Epidermal melanocyte (primary cell): ENCODE results near the gene PTPRE.

Source experiments
- DNase-seq: peaks from one replicate; pipeline ENCODE4 v3.0.0; 2011; ENCODE audit warnings: low spot score; ENCODE audit not compliant: insufficient read length

Gene PTPRE

GRCh38 chr10:128116187-128116586 is 209.3 kb downstream of the PTPRE start:
- DNase-seq: no peak

DNA sequence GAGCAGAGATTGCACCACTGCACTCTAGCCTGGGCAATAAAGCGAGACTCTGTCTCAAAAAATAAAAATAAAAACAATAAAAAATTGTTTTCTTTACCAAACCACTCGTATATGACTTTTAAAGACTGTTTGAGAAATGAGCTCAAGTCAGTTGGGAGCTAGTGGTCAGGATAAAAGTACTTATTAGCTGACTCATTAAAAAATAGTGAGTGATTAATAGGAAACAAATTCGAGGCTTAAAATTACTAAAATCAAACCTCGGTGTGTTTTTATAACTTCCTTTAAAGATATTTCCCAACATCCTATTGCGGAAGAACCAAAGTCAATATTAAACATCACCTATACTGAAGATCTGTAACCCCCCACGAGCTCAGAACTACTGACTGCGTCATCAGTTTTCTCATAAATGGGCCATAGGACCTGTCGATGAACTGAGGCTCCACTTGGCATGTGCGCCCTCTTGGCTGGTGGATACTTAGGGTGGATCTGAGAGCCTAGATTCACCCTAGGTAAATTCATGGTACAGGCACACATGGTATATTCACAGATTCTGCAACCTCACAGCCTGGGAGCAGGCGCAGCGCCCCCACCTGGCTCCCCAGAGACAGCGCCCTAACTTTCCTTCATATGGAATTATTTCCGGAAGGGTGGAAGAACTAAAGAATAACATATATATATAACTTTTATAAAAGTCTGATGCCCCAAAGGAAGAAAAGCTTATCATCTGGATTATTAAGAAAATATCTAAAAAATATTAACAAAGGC is 210.1 kb downstream of the PTPRE start:
- DNase-seq: no peak

DNA sequence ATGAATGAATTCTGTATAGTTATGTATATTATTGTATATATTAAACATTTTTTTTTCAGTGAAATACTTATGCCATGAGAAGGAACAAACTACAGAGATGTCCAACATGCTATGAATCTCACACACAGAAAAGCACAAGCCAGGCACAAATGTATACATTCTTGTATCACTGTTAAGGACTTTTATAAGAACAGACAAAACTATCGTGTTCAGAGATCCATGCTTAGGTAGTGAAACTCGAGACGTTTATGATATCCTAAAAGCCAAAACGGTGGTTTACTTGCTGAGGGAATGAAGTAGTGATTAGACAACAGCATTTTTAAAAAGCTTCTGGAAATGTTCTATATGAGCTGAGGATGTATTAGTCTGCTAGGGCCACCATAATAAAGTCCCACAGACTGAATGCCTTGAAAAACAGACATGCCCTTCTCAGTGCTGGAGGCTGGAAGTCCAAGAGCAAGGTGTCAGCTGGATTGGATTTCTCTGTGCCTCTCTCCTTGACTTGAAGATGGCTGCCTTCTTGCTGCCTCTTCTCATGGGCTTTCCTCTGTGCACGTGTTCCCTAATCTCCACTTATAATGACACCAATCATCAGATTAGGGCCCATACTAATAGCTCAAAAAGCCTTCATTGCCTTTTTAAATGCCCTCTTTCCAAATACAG is 215.0 kb downstream of the PTPRE start:
- DNase-seq: no peak

- no peak for DNase-seq
Observed at GRCh38 chr10:128122931-128123330, 216.0 kb downstream of the PTPRE start.

DNA sequence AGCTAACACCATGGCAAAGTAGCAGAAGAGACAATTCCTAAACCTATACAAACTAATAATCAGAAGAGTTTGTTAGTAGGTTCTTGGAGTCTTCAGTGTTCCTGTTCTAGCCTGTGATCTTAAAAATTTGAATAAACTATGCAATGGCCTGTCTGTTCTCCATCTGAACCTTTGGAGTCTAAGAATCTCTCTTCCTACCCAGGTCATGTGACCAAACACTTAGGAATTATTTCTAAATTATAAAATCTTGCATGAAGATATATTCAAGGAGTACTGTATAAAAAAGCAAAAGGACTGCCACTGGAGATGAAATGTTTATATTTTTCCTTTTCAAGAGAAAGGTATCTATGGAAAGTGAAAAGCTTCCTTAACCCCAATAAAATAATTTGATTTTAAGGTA is 216.9 kb downstream of the PTPRE start:
- DNase-seq: no peak

- DNase-seq: no peak
Observed at GRCh38 chr10:128124813-128125403, 218.0 kb downstream of the PTPRE start.

DNA sequence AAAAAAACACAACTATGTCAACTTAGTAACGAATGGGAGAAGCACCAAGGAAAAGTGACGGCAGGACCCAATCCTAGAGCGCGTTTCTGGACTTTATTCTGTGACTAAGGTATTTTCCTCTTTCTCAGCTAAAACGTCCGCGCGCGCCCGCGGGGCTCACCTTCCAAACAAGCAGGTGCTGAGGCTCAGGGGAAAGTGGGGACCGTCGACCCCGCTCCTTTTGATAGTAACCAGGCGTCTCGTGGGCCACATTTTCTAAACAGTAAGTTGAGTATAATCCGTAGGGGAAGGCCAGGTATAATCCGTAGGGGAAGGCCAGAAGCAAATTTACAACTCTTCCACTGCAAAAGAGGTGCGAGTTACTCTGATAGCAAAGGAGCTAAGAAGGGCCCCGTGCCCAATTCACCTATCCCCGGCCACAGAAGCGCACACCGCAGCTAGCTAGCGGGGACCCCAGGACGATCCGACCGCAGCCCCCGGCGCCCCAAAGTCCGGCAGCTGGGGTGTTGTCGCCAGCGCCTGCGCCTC is 218.6 kb downstream of the PTPRE start:
- no peak for DNase-seq

GRCh38 chr10:128125944-128126764 is 219.3 kb downstream of the PTPRE start, which contains the start of gene MKI67:
TSS of gene MKI67 (minus strand) at chr10:128126423. CDS start at chr10:128125667, 756 bp downstream.
- DNase-seq: peak; percentile 96

DNA sequence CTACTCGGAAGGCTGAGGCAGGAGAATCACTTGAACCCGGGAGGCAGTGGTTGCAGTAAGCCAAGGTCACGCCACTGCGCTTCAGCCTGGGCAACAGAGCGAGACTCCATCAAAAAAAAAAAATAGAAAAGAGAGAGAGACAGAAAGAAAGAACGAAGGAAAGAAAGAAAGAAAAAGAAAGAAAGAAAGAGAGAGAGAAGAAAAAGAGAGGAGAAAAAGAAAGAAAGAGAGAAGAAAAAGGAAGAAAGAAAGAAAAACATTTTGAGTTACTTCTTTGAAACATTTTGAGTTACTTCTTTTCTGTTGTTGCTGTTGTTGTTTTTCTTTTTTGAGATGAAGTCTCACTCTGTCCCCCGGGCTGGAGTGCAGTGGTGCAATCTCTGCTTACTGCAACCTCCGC is 221.7 kb downstream of the PTPRE start:
- DNase-seq: no peak

GRCh38 chr10:128130051-128130450 is 223.1 kb downstream of the PTPRE start:
- DNase-seq: no peak
